Heart left ventricle (tissue), 16 donors: Measurements from ENCODE around the gene TBCK. TPM values are rescaled to one million over a fixed set of nuclear protein-coding genes. Genes with fewer than 3 reads are reported as not detected.

ENCODE experiments used
- ATAC-seq, 4 donors: fragments of 200-7000 bp; cut with Tn5 transposase; one replicate each; pipeline ENCODE4 v1.9.1; 2020 to 2022; ENCODE audit warnings: moderate library complexity in 4 of 4, mild to moderate bottlenecking in 3 of 4, moderate number of reproducible peaks in 1 of 4
- DNase-seq, 5 donors: peaks; one replicate each; pipeline ENCODE4 v3.0.0-alpha.2; 2020
- H3K27ac ChIP-seq, 12 donors: fragments of 200-600 bp; sonication (generic) in 4 of 12; one replicate each; pipeline versions ENCODE4 v1.5.0 to v1.8.0; 2016 to 2022; ENCODE audit warnings: mild to moderate bottlenecking in 2 of 12
- H3K27me3 ChIP-seq, 9 donors: fragments of 200-600 bp; sonication (generic) in 2 of 9; one replicate each; pipeline versions ENCODE4 v1.5.1 to v1.8.0; 2016 to 2022; ENCODE audit warnings: mild to moderate bottlenecking in 3 of 9
- H3K36me3 ChIP-seq, 9 donors: fragments of 200-600 bp; sonication (generic) in 2 of 9; one replicate each; pipeline versions ENCODE4 v1.5.0 to v1.8.0; 2018 to 2022; ENCODE audit warnings: mild to moderate bottlenecking in 2 of 9
- H3K4me1 ChIP-seq, 12 donors: fragments of 200-600 bp; sonication (generic) in 4 of 12; one replicate each; pipeline versions ENCODE4 v1.5.0 to v1.8.0; 2016 to 2022; ENCODE audit warnings: mild to moderate bottlenecking in 3 of 12
- H3K4me3 ChIP-seq, 12 donors: fragments of 200-600 bp; sonication (generic) in 4 of 12; one replicate each; pipeline versions ENCODE4 v1.5.0 to v1.8.0; 2017 to 2022; ENCODE audit warnings: mild to moderate bottlenecking in 9 of 12, moderate library complexity in 4 of 12
- H3K9me3 ChIP-seq, 12 donors: fragments of 200-600 bp; sonication (generic) in 4 of 12; one replicate each; pipeline versions ENCODE4 v1.5.0 to v1.8.0; 2016 to 2022; ENCODE audit warnings: mild to moderate bottlenecking in 1 of 12
- CTCF ChIP-seq, 12 donors: fragments of 200-600 bp; sonication (generic) in 4 of 12; IDR thresholded peaks; one replicate each; pipeline versions ENCODE4 v1.5.0 to v1.8.0; 2018 to 2022; ENCODE audit warnings: antibody characterized with exemption in 12 of 12, mild to moderate bottlenecking in 5 of 12
- POLR2A ChIP-seq, 2 donors: fragments of 450-650 bp; IDR thresholded peaks; one replicate each; pipeline ENCODE4 v1.6.1; 2017; ENCODE audit warnings: antibody characterized with exemption in 2 of 2, mild to moderate bottlenecking in 2 of 2, moderate library complexity in 2 of 2
- WGBS, 4 donors: extraction: QIAGEN DNeasy Blood & Tissue Kit in 2 of 4; methylation state at CpG; one replicate each; pipeline versions ENCODE4 v1.1.5 to v1.1.7; 2013 to 2018; 5-methylcytosine and 5-hydroxymethylcytosine counted together
- intact Hi-C, 10 donors: fragments of 100-400 bp; cut with DNase I; formaldehyde crosslinking; loops; one replicate each; pipeline versions ENCODE4 v1.11.1 to v1.14.2; 2022
- polyA plus RNA-seq, 2 donors: library from polyadenylated mRNA; stranded (reverse); fragments of 200-250 nt; gene quantifications; one replicate each; pipeline ENCODE4 v1.2.3, GENCODE V29; 2013
- total RNA-seq, 9 donors: library from RNA; depleted of rRNA in 2 of 9; stranded (reverse); fragments of >200 nt in 2 of 9; fragmentation: NEBNext Ultra II Directional in 3 of 9; extraction: Animal tissue kit (Norgen Biotek cat#: 25700) in 3 of 9; gene quantifications; one replicate each; pipeline versions ENCODE4 v1.1.0 to v1.2.4, GENCODE V29; 2016 to 2023
- donor health status: ischemic (EF 13 %, LVEDD 7.1; RV severe dilation, severe dysfunction).
- donor health status: healthy with polysubstance abuse.
- donor health status: DM: no; HTN: yes; CAD: no.
- donor health status: DM: no; HTN: no; CAD: no.
- donor health status: ischemic (EF 25% LVEDD 6.9; RV normal size, moderate dysfunction).
- donor health status: ischemic (EF 25% LVEDD 5.7; RV mildly dilated, moderate dysfunction).
- donor health status: healthy.
- donor health status: DM: yes; HTN: yes; CAD: no.
- donor health status: ischemic (EF 35%, LVEDD 5.7; RV mildly dilated, moderate dysfunction).
- donor health status: nonischemic (EF 11% LVEDD 7.7; RV severe dilation, severe dysfunction).
- donor health status: DM: yes; HTN: yes; CAD: no.
- donor health status: PGD.
- donor health status: ischemic (EF 29% LVEDD 5.4; RV normal size, mild dysfunction).
- donor health status: nonischemic (EF 23%, LVEDD 6.1; RV moderate dilation, normal function).

TBCK gene
- total and polyA plus RNA-seq, 11 donors: 5.0 to 27.1 (median 14.6) TPM

- H3K4me1 ChIP-seq: peaks cover 0 to 30% (median 18%) of the 10 kb centered on the region in 12 donors
- no peak overlapping the region for H3K4me3 ChIP-seq
- peaks cover 0 to 15% (median 12%) of the 10 kb centered on the region in 9 donors for H3K36me3 ChIP-seq
- ATAC-seq: no peak
- no peak overlapping the region for H3K27ac ChIP-seq
- no peaks in the 10 kb centered on the region for H3K27me3 ChIP-seq
- DNase-seq: no peak
- no peaks in the 10 kb centered on the region for H3K9me3 ChIP-seq
- WGBS, 4 donors: 75 to 85% (median 81%) methylated on average over 1 of the region's 1 CpG
- no peak for TF ChIP-seq CTCF (IDR thresholded peaks at IDR 0.05)
- no peak for TF ChIP-seq POLR2A (IDR thresholded peaks at IDR 0.05)
- intact Hi-C loops: no loop called here
Observed at GRCh38 chr4:106312377-106312776, 3.6 kb downstream of the TBCK start.

GRCh38 chr4:106306561-106306960 lies 9.4 kb downstream of the TBCK start:
- Histone ChIP-seq H3K4me3 (no peak overlapping the region), H3K27ac (no peak overlapping the region), H3K27me3 (no peaks in the 10 kb centered on the region), H3K36me3 (peaks cover 0 to 41% (median 18%) of the 10 kb centered on the region in 9 donors), H3K4me1 (peaks cover 0 to 3% (median 0%) of the 10 kb centered on the region in 12 donors), H3K9me3 (no peaks in the 10 kb centered on the region)
- intact Hi-C loops: no loop called here
- DNase-seq (no peak), ATAC-seq (no peak)
- TF ChIP-seq CTCF (IDR thresholded peaks at IDR 0.05) (no peak), POLR2A (IDR thresholded peaks at IDR 0.05) (no peak)

- Histone ChIP-seq H3K27ac (no peak overlapping the region), H3K4me1 (peaks cover 0 to 3% (median 0%) of the 10 kb centered on the region in 12 donors), H3K27me3 (no peaks in the 10 kb centered on the region), H3K9me3 (no peaks in the 10 kb centered on the region), H3K4me3 (no peak overlapping the region), H3K36me3 (peaks cover 0 to 42% (median 18%) of the 10 kb centered on the region in 9 donors)
- TF ChIP-seq POLR2A (IDR thresholded peaks at IDR 0.05) (no peak), CTCF (IDR thresholded peaks at IDR 0.05) (no peak)
- intact Hi-C loops: no loop called here
- WGBS, 4 donors: 88 to 91% (median 90%) methylated on average over 4 of the region's 4 CpGs
- ATAC-seq (no peak), DNase-seq (no peak)
Observed at GRCh38 chr4:106305435-106306055, 10.5 kb downstream of the TBCK start.

- DNase-seq (no peak), ATAC-seq (no peak)
- Histone ChIP-seq H3K9me3 (no peaks in the 10 kb centered on the region), H3K36me3 (peaks cover 0 to 51% (median 23%) of the 10 kb centered on the region in 9 donors), H3K4me1 (peaks cover 0 to 3% (median 0%) of the 10 kb centered on the region in 12 donors), H3K27ac (no peak overlapping the region), H3K4me3 (no peak overlapping the region), H3K27me3 (no peaks in the 10 kb centered on the region)
- no peak for TF ChIP-seq POLR2A (IDR thresholded peaks at IDR 0.05)
- no peak for TF ChIP-seq CTCF (IDR thresholded peaks at IDR 0.05)
- intact Hi-C loops: no loop called here
Observed at GRCh38 chr4:106304632-106305031, 11.4 kb downstream of the TBCK start.
